Embryonic facial prominence (tissue), 1 donor: Measurements from ENCODE around the gene ITGA3.

Experiments
- DNase-seq: peaks from one replicate; pipeline ENCODE4 v3.0.0-alpha.2; 2016; ENCODE audit errors: extremely low spot score

Gene ITGA3

DNA sequence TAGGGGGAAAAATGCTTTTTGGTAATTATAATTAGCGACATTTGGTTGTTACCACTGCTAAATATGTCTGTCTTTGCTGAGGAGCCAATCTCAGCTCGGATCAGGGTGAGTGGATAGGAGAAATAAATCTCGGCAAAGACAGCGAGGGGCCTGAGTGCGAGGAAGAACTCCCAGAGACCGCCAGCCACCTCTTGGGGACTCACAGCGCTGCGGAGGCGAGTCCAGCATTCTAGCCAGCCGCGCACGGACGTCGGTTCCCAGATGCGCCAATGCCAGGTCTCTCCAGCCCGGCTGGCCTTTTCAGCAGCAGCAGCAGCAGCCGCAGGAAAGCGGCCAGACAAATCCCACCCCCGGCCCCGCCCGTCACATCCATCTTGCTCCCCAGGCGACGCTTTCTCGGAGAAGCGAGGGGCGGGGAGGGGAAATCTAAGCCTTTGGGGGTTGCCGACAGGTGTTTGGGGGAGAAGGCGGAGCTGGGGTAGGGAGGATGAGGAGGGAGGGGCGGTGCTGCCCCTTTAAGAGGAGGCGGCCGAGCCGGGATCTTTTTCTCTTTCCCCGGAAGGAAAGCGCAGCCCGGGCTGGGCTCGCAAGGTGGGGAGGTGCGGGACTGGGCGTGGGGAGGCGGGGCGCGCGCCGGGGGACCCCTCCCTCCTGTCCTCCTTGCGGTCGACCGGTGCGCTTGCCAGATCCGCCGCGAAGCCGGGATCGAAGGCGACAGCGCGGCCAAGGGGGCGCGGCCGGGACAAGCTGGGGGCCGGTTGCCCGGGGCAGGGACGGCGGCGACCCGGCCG lies at the start of gene ITGA3:
Gene ITGA3, plus strand, starts transcription at position 685 of the 791 bp plus-strand sequence. CDS start 330 bp downstream, outside the sequence.
- no peak for DNase-seq

DNA sequence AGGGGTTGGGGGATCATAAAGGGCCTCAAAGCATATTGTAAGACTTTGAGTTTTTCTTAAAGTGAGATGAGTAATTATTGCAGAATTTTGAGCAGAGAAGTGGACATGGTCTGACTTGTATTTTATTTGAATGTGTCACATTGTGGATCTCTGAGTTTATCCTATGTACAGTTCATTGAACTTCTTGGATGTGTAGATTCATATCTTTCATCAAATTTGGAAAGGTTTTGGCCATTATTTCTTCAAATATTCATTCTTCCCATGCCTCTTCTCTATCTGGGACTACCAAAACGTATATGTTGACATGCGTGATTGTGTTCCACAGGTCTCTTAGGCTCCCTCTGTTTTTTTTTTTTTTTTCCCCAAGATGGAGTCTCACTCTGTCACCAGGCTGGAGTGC lies 46.6 kb upstream of the ITGA3 start:
- DNase-seq = no peak

DNA sequence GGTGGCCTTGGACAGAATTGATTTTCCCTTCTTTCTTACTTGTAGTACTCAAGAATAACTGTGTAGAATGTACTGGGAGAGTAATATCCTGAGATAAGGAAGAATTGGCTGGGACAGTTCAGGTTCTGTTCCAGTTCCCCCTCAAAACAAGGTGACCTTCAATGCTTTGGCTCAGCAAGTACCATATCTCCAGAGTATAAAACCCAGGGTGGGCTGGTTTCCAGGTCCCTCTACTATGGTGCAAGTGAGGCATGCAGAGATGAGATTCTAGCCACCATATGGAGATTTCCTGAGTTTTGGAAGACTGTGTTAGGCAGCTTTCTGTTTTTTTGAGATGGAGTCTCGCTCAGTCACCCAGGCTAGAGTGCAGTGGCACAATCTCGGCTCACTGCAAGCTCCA lies 42.8 kb upstream of the ITGA3 start:
- no peak for DNase-seq

DNA sequence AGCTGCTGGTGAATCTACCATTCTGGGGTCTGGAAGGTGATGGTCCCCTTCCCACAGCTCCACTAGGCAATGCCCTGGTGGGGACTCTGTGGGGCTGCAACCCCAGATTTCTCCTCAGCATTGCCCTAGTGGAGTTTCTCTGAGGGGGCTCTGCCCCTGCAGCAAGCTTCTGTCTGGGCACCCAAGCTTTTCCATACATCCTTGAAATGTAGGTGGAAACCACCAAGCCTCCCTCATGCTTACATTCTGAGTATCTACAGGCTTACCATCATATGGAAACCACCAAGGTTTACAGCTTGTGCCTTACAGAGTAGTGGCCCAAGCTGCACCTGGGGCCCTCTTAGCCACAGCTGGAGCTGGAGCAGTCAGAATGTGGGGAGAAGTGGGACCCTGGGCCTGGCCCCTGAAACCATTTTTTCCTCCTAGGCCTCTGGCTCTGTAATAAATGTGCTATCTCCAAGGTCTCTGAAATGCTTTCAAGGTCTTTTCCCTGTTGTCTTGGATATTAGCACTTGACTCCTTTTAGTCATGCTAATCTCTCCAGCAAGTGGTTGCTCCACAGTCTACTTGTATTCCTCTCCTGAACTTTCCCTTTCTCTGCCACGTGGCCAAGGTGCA lies 41.3 kb upstream of the ITGA3 start:
- no peak for DNase-seq

DNA sequence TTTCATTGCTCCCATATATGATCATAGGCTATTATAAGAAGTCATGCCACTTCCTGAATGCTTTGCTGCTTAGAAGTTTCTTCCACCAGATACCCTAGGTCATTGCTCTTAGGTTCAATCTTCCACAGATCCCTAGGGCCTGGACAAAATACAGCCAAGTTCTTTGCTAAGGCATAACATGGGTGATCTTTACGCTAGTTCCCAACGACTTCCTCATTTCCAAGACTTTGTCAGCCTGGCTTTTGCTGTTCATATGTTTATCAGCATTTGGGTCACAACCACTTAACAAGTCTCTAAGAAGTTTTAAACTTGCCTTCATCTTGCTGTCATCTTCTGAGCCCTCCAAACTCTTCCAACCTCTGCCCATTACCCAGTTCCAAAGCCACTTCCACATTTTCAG lies 40.8 kb upstream of the ITGA3 start:
- no peak for DNase-seq

DNA sequence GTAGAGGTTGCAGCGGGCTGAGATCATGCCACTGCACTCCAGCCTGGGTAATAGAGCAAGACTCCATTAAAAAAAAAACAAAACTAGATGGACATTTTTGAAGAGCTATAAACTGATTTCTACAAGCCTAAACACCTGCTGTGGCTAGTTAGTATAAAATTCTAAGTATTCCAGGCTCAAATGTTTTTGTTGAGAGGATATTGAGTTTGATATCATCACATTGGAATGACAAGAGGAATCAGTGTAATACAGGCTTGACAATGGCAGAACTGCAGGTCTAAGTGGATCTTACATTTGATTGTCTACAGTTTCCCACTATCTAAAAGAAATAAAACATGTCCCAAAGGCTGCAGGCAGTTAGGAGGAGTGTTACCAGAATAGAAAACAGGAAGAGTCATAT lies 37.0 kb upstream of the ITGA3 start:
- no peak for DNase-seq

DNA sequence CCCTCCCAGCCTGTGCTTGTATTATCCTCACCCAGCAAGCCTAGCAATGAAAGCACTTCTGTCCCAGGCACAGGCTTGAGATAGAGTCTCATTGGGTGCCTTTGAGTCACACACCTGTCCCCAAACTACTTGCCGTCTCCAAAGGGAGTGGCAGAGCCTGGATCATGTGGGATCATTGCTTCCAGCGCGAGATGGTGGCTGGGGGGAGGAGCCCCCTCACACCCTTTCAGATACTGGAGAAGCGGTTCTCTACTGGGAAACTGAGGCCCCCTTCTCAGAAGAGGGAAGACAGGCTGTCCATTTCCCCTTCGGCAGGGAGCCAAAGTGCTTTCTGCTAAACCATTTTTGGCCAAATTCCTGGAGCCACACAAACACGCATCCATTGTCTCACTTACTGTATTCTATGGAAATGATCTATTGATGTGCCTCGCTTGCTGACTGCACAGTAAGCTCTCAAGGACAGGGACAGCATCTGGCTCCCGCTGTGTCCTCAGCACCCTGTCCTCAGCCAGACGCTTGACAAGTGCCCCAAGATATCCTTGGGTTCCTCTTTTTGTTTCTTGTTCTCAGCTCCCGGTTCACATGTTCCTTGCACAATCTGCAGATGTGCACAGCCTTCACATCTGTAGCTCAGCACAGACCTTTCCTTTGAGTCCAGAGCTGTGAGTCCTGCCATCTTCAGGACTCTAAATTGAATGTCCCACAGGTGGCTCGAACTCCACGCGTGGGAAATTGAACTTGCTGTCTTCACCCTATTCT lies 34.9 kb upstream of the ITGA3 start:
- no peak for DNase-seq

DNA sequence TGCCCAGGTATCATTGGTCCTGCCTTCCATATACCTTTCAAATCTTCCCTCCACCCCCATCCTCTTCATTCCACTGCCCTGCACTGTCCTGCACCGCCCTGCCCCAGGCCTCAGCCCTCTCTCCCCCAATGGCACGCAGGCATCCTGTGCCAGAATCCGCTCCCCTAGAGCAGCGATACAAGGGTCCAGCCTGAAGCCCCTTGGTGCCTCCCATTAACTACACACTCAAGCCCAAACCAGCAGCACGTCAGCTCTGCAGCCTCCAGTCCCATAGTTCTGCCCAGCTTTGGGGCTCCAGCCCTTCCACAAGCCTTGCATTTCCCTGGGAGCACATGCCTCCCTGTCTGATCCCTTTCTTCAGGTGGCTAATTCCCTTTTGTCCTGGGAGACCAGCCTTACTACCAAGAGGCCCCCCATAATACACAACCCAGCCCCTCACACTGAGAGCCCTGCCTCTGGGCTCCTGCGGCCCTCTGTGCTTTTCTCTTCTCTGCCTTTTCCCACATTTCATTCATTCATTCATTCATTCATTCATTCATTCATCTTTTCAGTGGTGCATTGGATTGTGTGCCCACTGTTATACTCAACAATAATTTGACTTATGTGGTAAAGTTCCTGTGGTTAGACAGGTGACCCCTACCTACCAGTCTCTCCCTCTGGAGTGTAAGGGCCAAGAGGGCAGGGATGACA lies 34.1 kb upstream of the ITGA3 start:
- DNase-seq = no peak

DNA sequence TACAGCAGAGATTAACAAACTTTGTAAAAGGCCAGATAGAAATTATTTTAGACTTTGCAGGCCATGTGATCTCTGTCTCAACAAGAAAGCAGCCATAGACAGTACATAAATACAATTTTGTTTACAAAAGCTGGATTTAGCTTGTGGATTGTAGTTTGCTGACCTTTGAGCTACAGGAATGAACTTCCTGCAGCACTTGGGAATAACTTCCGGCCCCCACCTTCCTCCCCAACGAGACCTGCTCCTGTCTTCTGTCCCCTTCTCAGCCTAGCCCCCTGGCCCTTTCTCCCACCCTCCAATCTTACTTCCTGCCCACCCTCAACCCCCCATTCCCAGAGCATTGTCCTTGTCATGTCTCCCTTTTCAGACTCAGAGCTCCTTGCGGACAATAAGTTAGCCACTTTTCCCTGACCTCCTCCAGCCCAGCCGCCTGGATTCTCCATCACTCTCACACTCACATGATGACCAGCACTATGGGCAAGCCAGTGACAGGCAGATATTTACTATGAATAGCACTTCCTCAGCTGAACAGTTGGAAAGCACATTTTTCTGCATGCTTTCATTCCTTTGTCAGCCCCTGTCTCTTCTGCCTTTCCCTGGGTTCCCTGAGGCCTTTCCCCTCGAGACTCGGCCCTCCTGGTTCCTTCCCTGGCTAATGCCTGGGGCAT lies 33.3 kb upstream of the ITGA3 start:
- DNase-seq = no peak

DNA sequence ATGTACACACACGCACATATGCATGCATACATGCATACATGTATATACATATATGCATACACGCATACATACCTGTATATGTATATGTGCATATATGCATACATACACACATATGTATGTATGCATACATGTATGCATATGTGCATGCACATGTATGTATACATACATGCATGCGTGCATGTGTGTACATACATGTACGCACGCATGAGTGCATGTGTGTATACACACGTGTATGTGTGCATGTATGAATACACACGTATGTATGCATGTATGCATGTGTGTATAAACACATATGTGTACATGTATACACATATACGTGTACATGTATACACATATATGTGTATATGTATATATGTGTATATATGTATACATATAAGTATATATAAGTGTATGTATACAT lies 32.4 kb upstream of the ITGA3 start:
- no peak for DNase-seq

DNA sequence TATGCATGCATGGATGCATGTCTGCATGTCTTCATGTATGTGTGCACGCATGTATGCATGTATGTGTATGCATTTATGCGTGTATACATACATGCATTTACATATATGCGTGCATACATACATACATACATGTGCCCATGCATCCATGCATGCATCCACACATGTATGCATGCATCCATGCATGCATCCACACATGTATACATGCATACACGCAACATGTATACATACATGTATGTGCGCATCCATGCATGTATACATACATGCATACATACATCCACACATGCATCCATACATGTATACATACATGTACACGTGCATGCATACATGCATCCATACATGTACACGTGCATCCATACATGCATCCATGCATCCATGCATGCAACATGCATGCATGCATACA lies 31.1 kb upstream of the ITGA3 start:
- DNase-seq = no peak

DNA sequence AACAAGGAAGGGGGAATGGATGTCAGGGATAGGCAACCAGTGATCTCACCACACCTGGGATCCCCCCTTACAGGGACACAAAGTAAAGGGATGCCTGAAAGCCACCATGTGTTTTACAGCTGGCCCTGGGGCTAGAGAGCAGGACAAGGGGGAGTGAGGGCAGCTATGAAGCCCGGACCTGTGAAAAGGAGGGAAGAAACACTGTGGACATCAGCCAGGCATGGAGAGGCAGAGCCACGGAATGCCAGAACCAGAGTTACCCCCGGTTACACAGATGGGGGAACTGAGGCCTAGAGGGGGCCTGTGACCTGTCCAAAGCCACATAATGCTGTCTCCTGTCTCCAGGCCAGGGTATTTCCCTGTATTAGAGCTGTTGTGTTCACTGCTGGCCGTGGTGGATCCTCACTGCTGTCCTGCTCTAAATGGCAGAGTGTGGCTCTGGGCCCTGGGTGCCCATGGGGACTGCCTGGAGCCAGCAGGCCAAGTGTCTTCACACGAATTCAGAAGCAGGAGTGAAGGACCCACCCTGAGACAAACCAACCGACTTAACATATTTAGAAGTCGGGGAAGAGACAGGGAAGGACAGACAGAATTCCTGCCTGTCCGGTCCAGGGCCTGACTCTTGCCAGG lies 29.7 kb upstream of the ITGA3 start:
- no peak for DNase-seq

DNA sequence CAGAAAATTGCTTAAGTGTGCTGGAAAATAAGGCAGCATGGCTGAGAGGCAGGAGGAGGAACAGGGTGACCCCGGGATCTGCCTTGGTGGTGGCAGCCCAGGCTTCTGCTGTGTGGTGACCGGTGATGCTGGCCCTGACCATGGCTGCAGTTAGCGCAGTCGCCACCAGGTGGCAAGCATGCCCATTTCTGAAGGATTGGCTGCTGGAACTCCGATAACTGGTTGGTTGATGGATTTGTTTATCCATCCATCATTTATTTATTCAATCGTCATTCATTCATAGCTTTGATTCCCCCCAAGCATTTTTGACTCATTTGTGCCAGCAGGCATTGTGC lies 29.1 kb upstream of the ITGA3 start:
- peak; percentile 40 for DNase-seq

DNA sequence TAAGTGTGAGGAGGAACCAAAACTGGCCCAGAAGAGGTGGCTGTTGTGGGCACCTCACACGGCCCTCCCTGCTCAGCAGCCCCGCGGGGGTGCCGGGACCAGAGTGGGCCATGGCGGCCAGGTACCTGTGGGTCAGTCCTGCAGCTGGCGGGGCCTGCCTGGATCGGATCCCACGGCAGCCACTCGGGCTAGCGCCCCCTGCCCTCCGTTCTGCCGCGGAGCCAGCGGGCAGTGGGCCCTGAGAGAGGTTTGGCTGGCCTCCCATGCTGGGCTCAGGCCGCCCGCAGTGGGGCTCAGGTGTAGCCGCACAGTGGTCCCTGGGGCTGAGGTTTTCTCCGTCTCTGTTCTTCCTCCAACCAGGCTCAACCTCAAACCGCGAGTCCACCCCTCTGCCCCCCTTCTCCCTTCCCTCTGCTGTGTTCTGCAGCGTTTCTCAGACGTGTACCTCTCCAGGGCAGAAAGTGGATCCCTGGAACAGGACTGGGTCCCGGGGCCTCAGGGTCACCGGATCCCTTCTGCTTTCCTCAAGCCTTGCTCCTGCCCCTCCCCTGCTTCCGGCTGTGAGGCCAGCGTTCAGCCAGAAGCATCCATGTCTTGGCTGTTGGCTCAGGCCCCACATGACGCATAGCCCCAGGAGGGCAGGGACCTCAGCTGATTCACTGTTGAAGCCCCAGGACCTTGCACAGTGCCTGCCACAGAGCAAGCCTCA lies 28.6 kb upstream of the ITGA3 start:
- DNase-seq = no peak

DNA sequence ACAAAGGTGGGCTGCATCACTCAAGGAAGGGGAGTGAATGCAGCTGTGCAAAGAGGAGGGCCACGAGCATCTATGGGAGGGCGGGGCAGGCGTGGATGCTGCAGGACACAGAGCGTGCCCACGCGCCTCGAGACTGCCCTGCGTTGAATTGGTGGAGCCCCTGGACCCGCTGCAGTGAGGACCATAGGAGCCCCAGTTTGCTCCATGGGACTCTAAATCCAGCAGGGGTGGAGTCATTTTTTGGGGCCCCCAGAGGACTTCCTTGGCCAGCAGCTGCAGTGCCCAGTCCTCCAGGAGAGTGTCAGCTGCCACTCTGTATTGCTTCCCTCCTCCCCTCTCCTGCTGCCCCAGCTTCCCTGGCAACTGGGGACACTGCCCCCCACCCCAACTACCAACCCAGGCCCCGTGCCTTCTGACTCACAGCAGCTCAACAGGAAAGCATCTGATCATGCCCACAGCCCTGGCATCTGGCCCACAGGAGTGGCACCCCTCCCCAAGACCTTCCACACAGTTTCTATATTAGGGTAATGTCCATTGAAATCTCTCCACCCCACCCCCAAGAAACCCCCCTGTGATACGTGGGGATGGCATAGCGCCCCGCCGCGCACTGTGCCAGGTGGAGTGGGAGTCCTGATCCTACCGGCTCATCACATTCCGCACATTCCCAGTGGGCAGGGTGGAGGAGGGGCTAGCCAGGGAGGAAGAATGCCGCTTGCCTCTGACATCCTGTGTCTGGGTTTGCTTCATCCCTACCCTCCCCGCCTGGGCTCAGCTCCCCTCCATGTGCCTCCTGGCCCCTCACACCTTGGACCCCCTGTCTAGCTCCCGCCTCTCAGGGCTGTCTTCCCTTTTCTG lies 27.8 kb upstream of the ITGA3 start:
- DNase-seq = no peak

DNA sequence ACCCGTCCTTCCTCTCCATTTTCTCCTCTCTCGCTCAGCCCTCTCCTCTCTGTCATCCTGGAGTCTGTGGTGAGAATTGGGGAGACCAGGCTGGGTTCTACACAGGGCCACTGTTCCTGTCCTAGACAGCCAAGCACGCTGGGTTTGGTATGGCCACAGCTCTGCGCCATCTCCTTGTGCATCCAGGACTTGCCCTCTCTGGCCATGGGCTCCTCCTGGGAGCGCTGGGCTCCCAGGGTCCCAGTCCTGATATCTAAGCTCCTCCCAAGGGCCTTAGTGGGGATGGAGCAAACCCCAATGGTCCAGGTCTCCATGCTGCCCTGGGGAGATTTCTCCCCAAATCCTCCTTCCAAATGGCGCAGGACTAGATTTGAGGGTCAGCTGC lies 27.2 kb upstream of the ITGA3 start:
- DNase-seq = no peak

DNA sequence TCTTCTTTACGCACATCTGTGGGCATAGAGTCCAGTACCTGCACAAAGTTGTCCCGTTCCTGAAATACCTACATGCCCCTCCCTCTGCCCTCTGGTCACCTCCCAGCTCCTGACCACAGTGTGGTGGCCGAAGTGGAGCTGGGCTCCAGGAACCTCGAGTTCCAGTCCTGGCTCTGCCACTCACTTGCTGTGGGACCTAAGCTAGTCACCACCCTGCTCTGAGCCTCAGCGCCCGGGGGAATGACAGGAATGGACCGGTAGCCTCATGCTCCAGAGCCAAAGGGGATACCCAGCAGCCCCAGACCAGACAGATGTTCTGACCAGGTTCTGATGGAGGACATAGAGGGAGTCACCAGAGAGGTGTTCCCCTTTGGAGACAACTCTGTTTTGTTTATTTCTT lies 26.7 kb upstream of the ITGA3 start:
- DNase-seq = no peak

DNA sequence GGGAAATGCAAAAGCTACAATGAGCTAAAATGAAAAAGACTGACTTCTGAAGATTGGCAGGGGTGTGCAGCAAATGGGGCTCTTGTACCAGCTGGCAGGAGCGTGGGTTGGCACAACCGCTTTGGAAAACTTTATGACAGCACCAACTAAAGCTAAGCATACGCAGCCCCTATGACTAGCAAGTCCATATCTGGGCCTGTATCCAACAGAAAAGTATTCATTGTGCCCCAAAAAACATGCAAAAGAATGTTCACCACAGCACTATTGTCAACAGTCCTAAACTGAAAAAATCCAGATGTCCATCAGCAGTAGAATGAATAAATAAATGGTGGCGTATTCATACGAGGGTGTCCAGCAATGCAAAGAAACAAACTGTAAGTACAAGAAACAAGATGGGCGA lies 22.6 kb upstream of the ITGA3 start:
- DNase-seq = no peak

DNA sequence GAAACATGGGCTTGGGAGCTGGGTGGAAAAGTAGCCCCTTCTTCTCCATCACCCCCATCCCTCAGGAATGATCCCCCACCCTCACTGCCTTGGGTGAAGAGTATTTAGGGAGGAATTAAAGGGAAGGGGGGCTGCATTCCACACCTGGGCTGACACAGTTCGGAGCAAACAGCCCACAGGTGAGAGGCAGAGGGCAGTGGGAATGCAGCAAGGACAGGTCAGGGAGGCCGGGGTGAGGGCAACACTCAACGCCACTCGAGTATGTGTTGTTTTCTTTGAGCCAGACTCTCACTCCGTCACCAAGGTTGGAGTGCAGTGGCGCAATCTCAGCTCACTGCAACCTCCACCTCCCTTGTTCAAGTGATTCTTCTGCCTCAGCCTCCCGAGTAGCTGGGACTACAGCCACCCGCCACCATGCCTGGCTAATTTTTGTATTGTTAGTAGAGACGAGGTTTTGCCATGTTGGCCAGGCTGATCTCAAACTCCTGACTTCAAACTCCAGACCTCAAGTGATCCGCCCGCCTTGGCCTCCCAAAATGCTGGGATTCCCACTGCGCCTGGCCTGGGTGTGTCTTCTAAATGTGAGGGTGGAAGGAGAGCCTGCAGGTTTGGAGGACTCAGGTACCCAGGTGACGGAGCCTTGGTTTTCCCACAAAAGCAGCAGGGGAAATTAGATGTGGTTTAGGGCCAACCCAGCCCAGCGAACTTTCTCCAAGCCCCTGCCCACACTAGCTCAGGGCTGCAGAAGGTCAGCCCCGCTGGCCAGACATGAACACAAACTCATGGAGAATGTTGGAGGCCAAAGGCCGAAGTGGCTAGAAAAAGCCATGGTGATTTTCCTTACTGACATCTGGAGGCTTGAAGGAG lies 21.2 kb upstream of the ITGA3 start:
- DNase-seq = no peak
